GM19025 (cell line): Measurements from ENCODE around the gene WDR20.
"Not testable (repeated sequence)": the region's sequence is repeated elsewhere in the genome, so short reads cannot be mapped to it uniquely, and the experiment has no call there.

ENCODE experiments used
- ATAC-seq: cut with Tn5 transposase; IDR thresholded peaks from one replicate; pipeline ENCODE4 v1.9.1; 2021; ENCODE audit warnings: mild to moderate bottlenecking, low read depth, moderate library complexity; ENCODE audit not compliant: unreplicated experiment

WDR20 gene, protein sequence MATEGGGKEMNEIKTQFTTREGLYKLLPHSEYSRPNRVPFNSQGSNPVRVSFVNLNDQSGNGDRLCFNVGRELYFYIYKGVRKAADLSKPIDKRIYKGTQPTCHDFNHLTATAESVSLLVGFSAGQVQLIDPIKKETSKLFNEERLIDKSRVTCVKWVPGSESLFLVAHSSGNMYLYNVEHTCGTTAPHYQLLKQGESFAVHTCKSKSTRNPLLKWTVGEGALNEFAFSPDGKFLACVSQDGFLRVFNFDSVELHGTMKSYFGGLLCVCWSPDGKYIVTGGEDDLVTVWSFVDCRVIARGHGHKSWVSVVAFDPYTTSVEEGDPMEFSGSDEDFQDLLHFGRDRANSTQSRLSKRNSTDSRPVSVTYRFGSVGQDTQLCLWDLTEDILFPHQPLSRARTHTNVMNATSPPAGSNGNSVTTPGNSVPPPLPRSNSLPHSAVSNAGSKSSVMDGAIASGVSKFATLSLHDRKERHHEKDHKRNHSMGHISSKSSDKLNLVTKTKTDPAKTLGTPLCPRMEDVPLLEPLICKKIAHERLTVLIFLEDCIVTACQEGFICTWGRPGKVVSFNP

GRCh38 chr14:102139286-102140026 lies at the start of gene WDR20:
Gene WDR20, plus strand, starts transcription at chr14:102139897. Its CDS starts 27 bp downstream, at chr14:102139924.
- peak; percentile 96 for ATAC-seq

DNA sequence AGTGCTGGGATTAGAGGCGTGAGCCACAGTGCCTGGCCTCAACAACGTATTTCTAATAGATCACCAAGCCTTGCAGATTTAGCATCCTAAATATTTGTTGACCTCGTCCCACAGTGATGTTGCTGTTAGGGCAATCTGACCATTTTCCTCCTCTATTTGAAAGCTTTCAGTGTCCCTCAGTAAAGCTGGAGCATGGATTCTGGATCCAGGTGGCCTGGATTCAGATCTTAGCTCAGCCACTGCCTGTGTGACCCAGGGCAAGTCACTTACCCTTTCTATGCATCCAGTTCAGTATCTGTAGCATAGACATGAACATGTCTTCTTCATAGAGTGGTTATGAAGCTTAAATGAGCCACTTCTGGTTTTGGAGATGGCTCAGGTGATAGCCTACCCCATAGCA lies 49.0 kb upstream of the WDR20 start:
- ATAC-seq = no peak

- ATAC-seq = no peak
These were observed 46.9 kb upstream of the WDR20 start for GRCh38 chr14:102092806-102093205.

- ATAC-seq = no peak
These were observed 45.6 kb upstream of the WDR20 start for GRCh38 chr14:102094101-102094500.

GRCh38 chr14:102095231-102095870 lies 44.3 kb upstream of the WDR20 start:
- no peak for ATAC-seq

DNA sequence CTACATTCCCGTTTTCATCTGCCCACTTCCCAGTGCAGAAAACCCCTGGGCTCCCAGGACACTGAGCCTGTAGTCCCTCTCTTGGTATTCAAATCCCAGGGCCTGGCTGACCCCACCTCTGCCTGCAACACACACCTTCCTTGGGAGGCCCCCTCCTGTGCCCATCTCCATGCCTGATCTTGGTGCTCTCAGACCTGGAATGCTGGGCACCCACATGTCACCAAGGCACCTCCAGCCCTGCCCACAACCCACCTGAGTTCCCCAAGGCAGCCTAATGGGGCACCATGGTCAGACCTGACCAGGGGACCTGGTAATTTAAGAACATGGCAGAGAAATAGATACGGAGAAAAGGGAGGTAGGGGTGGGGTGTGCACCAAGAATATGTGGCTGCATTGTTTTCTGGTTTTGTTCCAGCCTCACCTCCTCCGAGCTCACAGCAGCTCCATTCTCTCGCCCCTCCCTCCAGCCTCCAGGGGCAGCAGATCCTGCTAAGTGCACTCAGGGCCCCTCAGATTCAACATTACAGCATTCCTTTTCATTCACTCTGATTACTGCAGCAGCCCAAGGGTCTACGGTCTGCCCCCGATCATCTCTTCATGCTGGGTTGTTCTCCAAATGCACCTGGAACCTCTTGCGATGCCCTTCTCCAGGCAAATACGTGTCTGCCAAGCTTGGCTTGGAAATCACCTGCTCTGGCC lies 43.7 kb upstream of the WDR20 start:
- no peak for ATAC-seq

DNA sequence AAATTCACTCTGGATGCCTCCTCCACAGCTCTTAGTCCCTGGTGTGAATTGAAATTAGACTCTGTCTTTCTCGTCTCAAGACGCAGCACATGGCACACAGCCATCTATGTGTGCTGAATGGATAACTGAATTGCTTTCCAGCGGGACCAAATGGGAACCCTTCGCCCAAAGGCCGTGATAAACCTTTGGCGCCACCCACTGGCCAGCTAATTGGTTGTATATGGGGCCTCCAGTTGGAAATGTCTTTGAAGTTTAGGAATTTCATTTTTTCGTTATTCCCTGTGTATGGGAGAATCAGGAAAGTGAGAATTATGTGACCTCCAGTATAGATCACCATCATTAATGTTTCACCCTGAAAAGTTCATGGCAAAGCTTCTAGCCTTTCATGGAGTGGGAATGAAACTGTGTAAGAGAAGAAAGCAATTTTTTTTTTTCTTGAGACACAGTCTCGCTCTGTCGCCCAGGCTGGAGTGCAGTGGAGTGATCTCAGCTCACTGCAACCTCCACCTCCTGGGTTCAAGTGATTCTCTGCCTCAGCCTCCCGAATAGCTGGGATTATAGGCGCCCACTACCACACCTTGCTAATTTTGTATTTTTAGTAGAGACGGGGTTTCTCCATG lies 43.0 kb upstream of the WDR20 start:
- no peak for ATAC-seq

DNA sequence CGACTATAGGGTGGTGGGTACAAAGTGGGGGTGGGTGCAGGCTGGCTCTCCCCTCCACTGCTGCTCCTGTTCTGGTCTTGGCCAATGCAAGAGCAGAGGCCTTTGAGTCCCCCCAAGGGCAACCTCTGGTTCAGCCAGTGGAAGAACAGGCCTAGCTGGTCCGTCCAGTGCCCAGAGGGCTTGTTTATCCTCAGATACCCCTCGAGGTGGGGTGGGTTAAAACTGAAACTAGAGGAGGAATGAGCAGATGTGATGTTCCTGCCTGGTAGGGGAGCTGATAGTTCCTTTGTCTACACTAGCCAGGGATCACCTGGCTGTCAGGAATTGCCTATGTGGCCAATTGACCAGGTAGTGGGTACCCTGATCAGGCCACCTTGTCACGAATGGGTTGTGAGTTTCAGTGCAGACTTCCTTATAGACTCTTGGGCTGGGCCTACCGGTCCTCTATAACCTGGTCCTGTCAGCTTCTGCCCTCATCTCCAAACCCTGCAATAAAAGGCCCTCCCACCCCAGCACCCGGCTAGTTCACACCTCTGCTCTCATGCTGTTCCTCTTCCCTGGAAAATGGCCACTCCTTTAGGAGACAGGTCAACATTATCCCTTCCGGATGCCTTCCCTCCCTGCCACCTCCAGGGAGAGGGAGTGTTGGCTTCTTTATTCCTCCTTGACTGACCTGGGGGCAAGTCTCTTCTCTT lies 42.1 kb upstream of the WDR20 start:
- no peak for ATAC-seq

DNA sequence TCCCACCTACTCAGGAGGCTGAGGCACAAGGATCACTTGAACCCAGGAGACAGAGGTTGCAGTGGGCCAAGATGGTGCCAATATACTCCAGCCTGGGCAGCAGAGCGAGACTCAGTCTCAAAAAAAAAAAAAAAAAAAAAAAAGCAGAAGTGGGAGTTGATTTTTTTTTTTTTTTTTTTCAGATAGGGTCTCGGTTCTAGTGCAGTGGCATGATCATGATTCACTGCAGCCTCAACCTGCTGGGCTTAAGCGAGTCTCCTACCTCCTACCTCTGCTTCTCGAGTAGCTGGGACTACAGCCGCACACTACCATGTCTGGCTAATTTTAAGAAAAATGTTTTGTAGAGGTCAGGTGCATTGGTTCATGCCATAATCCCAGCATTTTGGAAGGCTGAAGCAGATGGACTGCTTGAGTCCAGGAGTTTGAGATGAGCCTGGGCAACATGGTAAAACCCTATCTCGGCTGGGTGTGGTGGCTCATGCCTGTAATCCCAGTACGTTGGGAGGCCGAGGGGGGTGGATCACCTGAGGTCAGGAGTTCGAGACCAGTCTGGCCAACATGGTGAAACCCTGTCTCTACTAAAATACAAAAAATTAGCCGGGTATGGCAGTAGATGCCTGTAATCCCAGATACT lies 36.5 kb upstream of the WDR20 start:
- ATAC-seq = no peak

DNA sequence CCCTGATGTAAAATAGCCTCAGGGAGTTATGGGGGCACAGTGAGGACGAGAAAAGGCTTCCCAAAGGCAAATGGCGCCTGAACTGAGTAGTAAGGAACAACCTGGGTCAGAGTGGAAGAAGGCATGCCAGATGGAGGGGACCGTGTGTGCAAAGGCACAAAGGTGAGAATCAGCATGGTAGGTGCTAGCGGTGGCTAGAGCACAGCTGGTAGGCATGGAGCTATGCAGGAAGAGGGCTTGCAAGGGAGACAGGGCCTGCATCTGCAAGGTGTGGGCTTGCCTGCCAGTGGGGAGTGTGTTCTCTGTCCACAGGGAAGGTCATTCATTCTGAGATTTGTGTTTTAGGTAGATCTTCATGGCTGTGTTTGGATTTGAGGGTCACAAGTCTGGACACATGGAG lies 34.3 kb upstream of the WDR20 start:
- ATAC-seq = no peak

DNA sequence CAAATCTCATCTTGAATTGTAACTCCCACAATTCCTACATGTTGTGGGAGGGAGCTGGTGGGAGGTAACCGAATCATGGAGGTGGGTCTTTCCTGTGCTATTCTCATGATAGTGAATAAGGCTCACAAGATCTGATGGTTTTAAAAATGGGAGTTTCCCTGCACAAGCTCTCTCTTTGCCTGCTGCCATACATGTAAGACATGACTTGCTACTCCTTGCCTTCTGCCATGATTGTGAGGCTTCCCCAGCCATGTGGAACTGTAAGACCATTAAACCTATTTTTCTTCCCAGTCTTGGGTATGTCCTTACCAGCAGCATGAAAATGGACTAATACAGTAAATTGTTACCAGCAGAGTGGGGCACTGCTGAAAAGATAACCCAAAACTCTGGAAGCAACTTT lies 30.4 kb upstream of the WDR20 start:
- ATAC-seq = not testable (repeated sequence)

GRCh38 chr14:102111101-102111500 lies 28.6 kb upstream of the WDR20 start:
- no peak for ATAC-seq

GRCh38 chr14:102116361-102117180 lies 23.1 kb upstream of the WDR20 start:
- ATAC-seq = no peak

GRCh38 chr14:102117852-102118251 lies 21.8 kb upstream of the WDR20 start:
- no peak for ATAC-seq

DNA sequence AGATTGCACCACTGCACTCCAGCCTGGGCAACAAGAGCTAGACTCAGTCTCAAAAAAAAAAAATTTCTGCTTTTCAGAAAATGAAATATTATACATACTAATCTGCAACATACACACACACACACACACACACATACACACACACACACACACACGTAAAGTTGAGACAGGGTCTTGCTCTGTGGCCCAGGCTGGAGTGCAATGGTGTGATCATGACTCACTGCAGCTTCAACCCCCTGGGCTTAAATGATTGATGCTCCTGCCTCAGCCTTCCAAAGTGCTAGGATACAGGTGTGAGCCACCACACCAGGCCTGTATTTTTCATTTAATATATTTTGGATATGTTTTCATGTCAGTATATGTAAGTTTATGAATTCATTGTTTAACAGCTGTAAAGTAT lies 18.8 kb upstream of the WDR20 start:
- no peak for ATAC-seq

DNA sequence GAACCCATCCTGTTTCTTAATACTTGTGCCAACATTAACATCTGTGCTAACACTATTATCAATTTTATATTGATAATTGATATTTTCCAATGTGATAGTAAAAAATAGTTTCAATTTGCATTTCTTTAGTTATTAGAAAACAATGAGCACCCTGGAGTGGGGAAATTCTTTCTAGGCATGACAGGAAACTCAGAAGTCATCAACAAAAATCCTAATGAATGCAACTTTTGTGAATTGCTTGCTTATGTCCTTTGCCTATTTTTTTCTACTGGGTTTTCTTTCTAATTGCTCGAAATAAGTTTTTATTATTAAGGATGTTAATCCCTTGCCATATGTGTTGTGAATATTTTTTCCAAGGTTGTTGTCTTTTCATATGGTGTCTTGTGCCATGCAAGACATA lies 18.1 kb upstream of the WDR20 start:
- no peak for ATAC-seq

DNA sequence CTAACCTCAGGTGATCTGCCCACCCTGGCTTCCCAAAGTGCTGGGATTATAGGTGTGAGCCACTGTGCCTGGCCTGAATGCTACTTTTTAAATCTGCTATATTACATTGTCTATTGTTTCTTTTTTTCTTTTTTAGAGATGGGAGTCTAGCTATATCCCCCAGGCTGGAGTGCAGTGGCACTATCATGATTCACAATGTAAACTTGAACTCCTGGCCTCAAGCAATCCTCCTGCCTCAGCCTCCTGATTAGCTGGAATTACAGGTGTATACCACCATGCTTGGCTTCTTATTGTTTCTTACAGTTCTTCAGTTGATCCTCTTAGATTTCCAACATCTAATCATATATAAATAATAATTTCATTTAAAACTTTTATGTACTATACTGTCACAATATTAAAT lies 15.3 kb upstream of the WDR20 start:
- ATAC-seq = no peak

GRCh38 chr14:102125546-102125945 lies 14.2 kb upstream of the WDR20 start:
- ATAC-seq = no peak
